ENCODE measurements around the gene ARL6IP4.

The ARL6IP4 gene

DNA sequence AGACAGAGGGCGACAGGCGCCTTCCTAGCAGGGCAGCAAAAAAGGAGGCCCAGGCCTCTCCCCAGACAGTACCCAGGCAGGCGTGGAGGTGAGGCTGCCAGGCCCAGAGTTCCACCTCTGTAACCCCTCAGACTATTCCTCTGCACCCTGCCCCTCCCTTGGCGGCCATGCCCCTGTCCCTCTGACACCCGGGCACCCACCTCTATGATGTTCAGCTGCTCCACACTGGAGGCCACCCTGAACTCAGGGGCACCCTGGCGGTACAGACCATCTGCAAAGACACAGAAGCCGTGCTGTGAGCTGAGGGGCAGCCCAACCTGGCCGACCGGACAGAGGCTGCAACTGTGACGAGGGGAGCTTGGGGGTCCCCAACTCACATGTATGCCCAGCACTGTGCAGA lies 20.1 kb downstream of the ARL6IP4 start:
- TF ChIP-seq HDGF (IDR thresholded peaks at IDR 0.05; ENCODE audit: borderline replicate concordance) (no peak), FOXK2 (IDR thresholded peaks at IDR 0.05) (no peak), BHLHE40 (IDR thresholded peaks at IDR 0.05; ENCODE audit: borderline replicate concordance) (no peak), SUZ12 (IDR thresholded peaks at IDR 0.05) (no peak), SP1 (IDR thresholded peaks at IDR 0.05) (no peak), NFRKB (IDR thresholded peaks at IDR 0.05) (no peak), FOXA1 (IDR thresholded peaks at IDR 0.05) (no peak), LEF1 (IDR thresholded peaks at IDR 0.05; ENCODE audit: borderline replicate concordance) (no peak), ZNF384 (IDR thresholded peaks at IDR 0.05) (no peak), ELF4 (IDR thresholded peaks at IDR 0.05) (no peak), CTBP1 (IDR thresholded peaks at IDR 0.05; ENCODE audit: borderline replicate concordance) (no peak), FOXM1 (IDR thresholded peaks at IDR 0.05; ENCODE audit: borderline replicate concordance) (no peak)
- TF ChIP-seq, protein P1, sequence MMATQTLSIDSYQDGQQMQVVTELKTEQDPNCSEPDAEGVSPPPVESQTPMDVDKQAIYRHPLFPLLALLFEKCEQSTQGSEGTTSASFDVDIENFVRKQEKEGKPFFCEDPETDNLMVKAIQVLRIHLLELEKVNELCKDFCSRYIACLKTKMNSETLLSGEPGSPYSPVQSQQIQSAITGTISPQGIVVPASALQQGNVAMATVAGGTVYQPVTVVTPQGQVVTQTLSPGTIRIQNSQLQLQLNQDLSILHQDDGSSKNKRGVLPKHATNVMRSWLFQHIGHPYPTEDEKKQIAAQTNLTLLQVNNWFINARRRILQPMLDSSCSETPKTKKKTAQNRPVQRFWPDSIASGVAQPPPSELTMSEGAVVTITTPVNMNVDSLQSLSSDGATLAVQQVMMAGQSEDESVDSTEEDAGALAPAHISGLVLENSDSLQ (IDR thresholded peaks at IDR 0.05): no peak
- ChIA-PET CTCF (no interaction called here), POLR2A (interaction anchor here (1.5 kb wide), 2 partner anchors 21 to 232 kb away, joined by 3 to 6 read pairs; partner anchors contain the start of genes MPHOSPH9 and MTRFR)
- DNase-seq (ENCODE audit: extremely low spot score): no peak

DNA sequence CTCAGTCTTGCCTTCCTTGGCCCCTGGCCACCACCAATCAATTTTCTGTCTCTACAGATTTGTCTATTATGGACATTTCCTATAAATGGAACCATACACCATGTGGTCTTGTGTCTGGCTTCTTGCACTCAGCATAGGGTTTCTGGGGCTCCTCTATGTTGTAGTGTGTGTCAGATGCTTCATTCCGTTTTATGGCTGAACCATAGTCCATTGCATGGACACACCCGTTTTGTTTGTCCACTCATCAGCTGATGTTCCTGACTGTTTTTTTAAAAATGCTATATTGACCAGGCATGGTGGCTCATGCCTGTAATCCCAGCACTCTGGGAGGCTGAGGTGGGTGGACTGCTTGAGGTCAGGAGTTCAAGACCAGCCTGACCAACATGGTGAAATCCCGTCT lies 21.0 kb downstream of the ARL6IP4 start:
- POLR2A ChIA-PET: interaction anchor here (1.5 kb wide), 1 partner anchor 22 kb away, joined by 3 read pairs; no protein-coding TSS in a partner anchor
- DNase-seq (ENCODE audit: extremely low spot score): no peak
- TF ChIP-seq LEF1 (IDR thresholded peaks at IDR 0.05; ENCODE audit: borderline replicate concordance): no peak
- CTCF ChIA-PET: no interaction called here

DNA sequence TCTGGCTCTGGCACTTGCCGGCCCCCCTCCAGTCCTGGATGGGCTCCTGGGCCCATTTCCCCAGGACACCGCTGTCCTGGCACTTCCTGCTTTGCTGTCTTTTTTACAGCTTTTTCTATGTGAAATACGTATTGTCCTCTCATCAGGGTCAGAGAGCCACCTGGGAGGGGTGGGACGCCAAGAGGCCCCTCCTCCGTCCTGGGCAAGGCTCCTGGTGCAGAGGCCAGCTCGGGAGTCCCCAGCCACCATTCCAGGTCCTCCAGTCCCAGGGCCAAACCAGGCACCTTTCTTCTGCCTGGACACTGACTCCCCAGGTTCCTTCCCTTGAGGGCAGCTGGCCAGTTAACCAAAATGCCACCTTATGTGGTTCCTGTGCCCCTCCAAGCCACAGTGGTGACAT lies 22.8 kb downstream of the ARL6IP4 start:
- no peak for TF ChIP-seq TARDBP (IDR thresholded peaks at IDR 0.05)
- TF ChIP-seq FOXA1 (IDR thresholded peaks at IDR 0.05): no peak
- TF ChIP-seq NFRKB (IDR thresholded peaks at IDR 0.05): no peak
- TF ChIP-seq SP1 (IDR thresholded peaks at IDR 0.05): no peak
- TF ChIP-seq, protein P1 (IDR thresholded peaks at IDR 0.05): no peak
- TF ChIP-seq HDGF (IDR thresholded peaks at IDR 0.05; ENCODE audit: borderline replicate concordance): no peak
- TF ChIP-seq FOXK2 (IDR thresholded peaks at IDR 0.05): no peak
- TF ChIP-seq L3MBTL2 (conservative IDR thresholded peaks at IDR 0.05): no peak
- TF ChIP-seq LEF1 (IDR thresholded peaks at IDR 0.05; ENCODE audit: borderline replicate concordance): no peak
- no peak for TF ChIP-seq FOXM1 (IDR thresholded peaks at IDR 0.05; ENCODE audit: borderline replicate concordance)
- TF ChIP-seq SUZ12 (IDR thresholded peaks at IDR 0.05): no peak
- TF ChIP-seq ZNF384 (IDR thresholded peaks at IDR 0.05): no peak
- TF ChIP-seq CTBP1 (IDR thresholded peaks at IDR 0.05; ENCODE audit: borderline replicate concordance): no peak
- no peak for TF ChIP-seq BHLHE40 (IDR thresholded peaks at IDR 0.05; ENCODE audit: borderline replicate concordance)
- no peak for TF ChIP-seq ELF4 (IDR thresholded peaks at IDR 0.05)
- TF ChIP-seq ARNT (IDR thresholded peaks at IDR 0.05): no peak
- POLR2A ChIA-PET: no interaction called here
- no peak for DNase-seq (ENCODE audit: extremely low spot score)
- CTCF ChIA-PET: interaction anchor here (0.6 kb wide), 1 partner anchor 10 kb away, joined by 3 read pairs; no protein-coding TSS in a partner anchor

- TF ChIP-seq CTBP1 (IDR thresholded peaks at IDR 0.05; ENCODE audit: borderline replicate concordance) (no peak), ZNF384 (IDR thresholded peaks at IDR 0.05) (no peak), ELF4 (IDR thresholded peaks at IDR 0.05) (no peak), SP1 (IDR thresholded peaks at IDR 0.05) (no peak)
- TF ChIP-seq, protein P1 (IDR thresholded peaks at IDR 0.05): no peak
- ChIA-PET POLR2A (no interaction called here), CTCF (no interaction called here)
- DNase-seq (ENCODE audit: extremely low spot score): no peak
Observed at GRCh38 chr12:123004287-123004686, 23.8 kb downstream of the ARL6IP4 start.

DNA sequence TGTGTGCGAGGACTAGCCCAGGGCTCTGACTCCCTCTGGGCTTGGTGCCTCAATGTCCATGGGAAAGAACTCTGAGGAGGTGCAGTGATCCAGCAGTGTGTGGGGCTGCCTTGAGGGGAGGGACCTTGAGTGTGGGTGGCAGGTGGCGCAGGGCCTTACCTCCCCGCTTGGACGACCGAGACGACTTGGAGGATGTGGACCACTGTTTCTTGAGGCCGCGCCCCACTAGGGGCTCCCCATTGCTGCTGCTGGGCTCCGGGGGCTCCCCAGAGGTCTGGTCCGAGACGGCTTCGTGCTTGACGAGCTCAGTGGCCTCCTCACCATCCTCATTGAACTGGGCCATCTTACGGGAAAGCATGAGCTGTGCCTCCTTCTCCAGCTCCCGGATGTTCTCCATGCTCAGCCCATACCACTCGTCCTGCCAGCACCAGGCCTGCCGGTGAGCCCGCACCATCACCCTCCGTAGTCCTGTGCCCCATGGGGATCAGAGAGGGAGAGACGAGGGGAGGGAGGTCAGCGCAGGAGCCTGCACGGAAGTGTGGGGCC lies 24.7 kb downstream of the ARL6IP4 start:
- DNase-seq (ENCODE audit: extremely low spot score): no peak
- CTCF ChIA-PET: interaction anchor here (0.6 kb wide), 1 partner anchor 18 kb away, joined by 3 read pairs; no protein-coding TSS in a partner anchor
- POLR2A ChIA-PET: no interaction called here
- no peak for TF ChIP-seq HDGF (IDR thresholded peaks at IDR 0.05; ENCODE audit: borderline replicate concordance)

GRCh38 chr12:123006977-123007376 lies 26.5 kb downstream of the ARL6IP4 start:
- ChIA-PET CTCF (no interaction called here), POLR2A (no interaction called here)
- DNase-seq (ENCODE audit: extremely low spot score): no peak
- TF ChIP-seq BHLHE40 (IDR thresholded peaks at IDR 0.05; ENCODE audit: borderline replicate concordance) (no peak), LEF1 (IDR thresholded peaks at IDR 0.05; ENCODE audit: borderline replicate concordance) (no peak), CTBP1 (IDR thresholded peaks at IDR 0.05; ENCODE audit: borderline replicate concordance) (no peak), TARDBP (IDR thresholded peaks at IDR 0.05) (no peak), ELF4 (IDR thresholded peaks at IDR 0.05) (no peak), ZNF384 (IDR thresholded peaks at IDR 0.05) (no peak)
- TF ChIP-seq, protein P1 (IDR thresholded peaks at IDR 0.05): no peak
